SK-N-SH (cell line): ENCODE data around the gene GVQW3. TPM values are rescaled to one million over a fixed set of nuclear protein-coding genes. Genes with fewer than 3 reads are reported as not detected.

Experiments used
- CTCF ChIA-PET: fragments of 300-600, 350-600 bp; formaldehyde crosslinking; extraction: SDS; loops from one replicate; lab custom pipeline; 2021; lab: Yijun Ruan, JAX
- POLR2A ChIA-PET: fragments of 350-600 bp; sonication (Branson Sonifier 250); formaldehyde crosslinking; extraction: SDS; loops from one replicate; lab custom pipeline; 2020; ENCODE audit warnings: antibody characterized with exemption, inconsistent platforms; lab: Yijun Ruan, JAX
- DNase-seq: peaks from one replicate; pipeline ENCODE4 v3.0.0; 2012
- H2AFZ ChIP-seq: fragments of 200-600 bp; sonication (generic); 2 replicates; pipeline ENCODE4 v1.8.1; 2016; ENCODE audit warnings: antibody characterized with exemption, mild to moderate bottlenecking, low read depth
- H3F3A ChIP-seq: fragments of 200-600 bp; sonication (generic); replicated peaks from 2 replicates; pipeline ENCODE3; 2016; ENCODE audit warnings: antibody characterized with exemption, mild to moderate bottlenecking; ENCODE audit not compliant: insufficient read depth
- H3K27ac ChIP-seq, 2 experiments: fragments of 200-500 bp in 1 of 2; fragments of 200-600 bp in 1 of 2; sonication (Bioruptor generic) in 1 of 2; sonication (generic), shearing (Covaris generic) in 1 of 2; 2 replicates each; pipeline versions ENCODE4 v1.5.1 to v1.6.1; 2014 to 2016; ENCODE audit warnings: low read depth in 2 of 2, inconsistent platforms in 1 of 2, low read length in 1 of 2, mild to moderate bottlenecking in 1 of 2, mixed read lengths in 1 of 2
- H3K27me3 ChIP-seq: fragments of 200-600 bp; sonication (generic), shearing (Covaris generic); 2 replicates; pipeline ENCODE4 v1.6.1; 2016; ENCODE audit warnings: mixed run types; ENCODE audit not compliant: insufficient read depth
- H3K36me3 ChIP-seq, 2 experiments: fragments of 200-500 bp in 1 of 2; fragments of 200-600 bp in 1 of 2; sonication (Bioruptor generic) in 1 of 2; sonication (generic) in 1 of 2; replicated peaks in 1 of 2; 2 replicates each; pipeline versions ENCODE3 to v1.5.1; 2014 to 2016; ENCODE audit warnings: low read length in 1 of 2, mild to moderate bottlenecking in 1 of 2; ENCODE audit not compliant: insufficient read depth in 2 of 2, control insufficient read depth in 1 of 2
- H3K4me1 ChIP-seq, 2 experiments: fragments of 200-500 bp in 1 of 2; fragments of 200-600 bp in 1 of 2; sonication (Bioruptor generic) in 1 of 2; sonication (generic), shearing (Covaris generic) in 1 of 2; 2 replicates each; pipeline versions ENCODE4 v1.5.1 to v1.6.1; 2014 to 2016; ENCODE audit warnings: low read depth in 1 of 2, low read length in 1 of 2, mixed run types in 1 of 2; ENCODE audit not compliant: insufficient read depth in 2 of 2, control insufficient read depth in 1 of 2
- H3K4me2 ChIP-seq: fragments of 200-600 bp; sonication (generic), shearing (Covaris generic); 2 replicates; pipeline ENCODE4 v1.6.1; 2017; ENCODE audit warnings: mixed run types
- H3K4me3 ChIP-seq, 2 experiments: fragments of 200-500 bp in 1 of 2; fragments of 200-600 bp in 1 of 2; sonication (Bioruptor generic) in 1 of 2; sonication (generic), shearing (Covaris generic) in 1 of 2; 2 replicates each; pipeline versions ENCODE4 v1.5.1 to v1.8.1; 2014 to 2016; ENCODE audit warnings: low read depth in 2 of 2, inconsistent platforms in 1 of 2, low read length in 1 of 2, mild to moderate bottlenecking in 1 of 2, mixed read lengths in 1 of 2, moderate library complexity in 1 of 2
- H3K79me2 ChIP-seq: fragments of 200-600 bp; sonication (generic); 2 replicates; pipeline ENCODE4 v1.8.1; 2017; ENCODE audit warnings: mild to moderate bottlenecking; ENCODE audit not compliant: insufficient read depth
- H3K9ac ChIP-seq: fragments of 200-600 bp; sonication (generic); 2 replicates; pipeline ENCODE4 v1.6.1; 2017; ENCODE audit warnings: mixed run types
- H3K9me2 ChIP-seq: fragments of 200-600 bp; sonication (generic); 2 replicates; pipeline ENCODE4 v1.6.1; 2017; ENCODE audit warnings: mixed run types
- H3K9me3 ChIP-seq: fragments of 200-600 bp; sonication (generic); 2 replicates; pipeline ENCODE4 v1.6.1; 2017; ENCODE audit warnings: mixed run types, mild to moderate bottlenecking, moderate library complexity
- H4K20me1 ChIP-seq: fragments of 200-600 bp; sonication (generic); 2 replicates; pipeline ENCODE4 v1.6.1; 2017; ENCODE audit warnings: mild to moderate bottlenecking, mixed run types; ENCODE audit not compliant: insufficient read depth
- CHD2 ChIP-seq: fragments of 150-350 bp; IDR thresholded peaks from 2 replicates; pipeline ENCODE4 v1.6.1; 2018; ENCODE audit warnings: low read length; ENCODE audit not compliant: partially characterized antibody
- FOSL2 ChIP-seq: IDR thresholded peaks from 2 replicates; pipeline ENCODE4 v1.4.0; 2012; ENCODE audit warnings: low read depth, mild to moderate bottlenecking, moderate library complexity, borderline replicate concordance
- FOXJ3 ChIP-seq: sonication (generic); formaldehyde crosslinking; IDR thresholded peaks from 2 replicates; pipeline ENCODE4 v1.5.1; 2020; ENCODE audit warnings: mild to moderate bottlenecking, missing genetic modification reagents
- FOXM1 ChIP-seq: IDR thresholded peaks from 2 replicates; pipeline ENCODE4 v1.4.0; 2012; ENCODE audit warnings: low read depth, mild to moderate bottlenecking
- GABPA ChIP-seq: IDR thresholded peaks from 2 replicates; pipeline ENCODE4 v1.4.0; 2012; ENCODE audit warnings: low read depth, mild to moderate bottlenecking
- JUND ChIP-seq: IDR thresholded peaks from 2 replicates; pipeline ENCODE4 v1.4.0; 2012
- MEF2A ChIP-seq: IDR thresholded peaks from 2 replicates; pipeline ENCODE4 v1.4.0; 2012; ENCODE audit warnings: low read depth, borderline replicate concordance
- MXI1 ChIP-seq: IDR thresholded peaks from 2 replicates; pipeline ENCODE4 v1.6.1; 2012; ENCODE audit warnings: mild to moderate bottlenecking, low read depth, low read length, improper control_type of control experiment
- NFIC ChIP-seq: IDR thresholded peaks from 2 replicates; pipeline ENCODE4 v1.4.0; 2012; ENCODE audit warnings: borderline replicate concordance
- RAD21 ChIP-seq: IDR thresholded peaks from 2 replicates; pipeline ENCODE4 v1.6.1; 2012; ENCODE audit warnings: mild to moderate bottlenecking, low read length
- RCOR1 ChIP-seq: fragments of 150-350 bp; IDR thresholded peaks from 2 replicates; pipeline ENCODE4 v1.6.1; 2017; ENCODE audit warnings: antibody characterized with exemption, low read length
- RFX5 ChIP-seq: IDR thresholded peaks from 2 replicates; pipeline ENCODE4 v1.6.1; 2012; ENCODE audit warnings: mild to moderate bottlenecking, improper control_type of control experiment, low read length
- RXRA ChIP-seq: IDR thresholded peaks from 2 replicates; pipeline ENCODE4 v1.4.0; 2012; ENCODE audit warnings: low read depth, mild to moderate bottlenecking, borderline replicate concordance
- SMC3 ChIP-seq: IDR thresholded peaks from 2 replicates; pipeline ENCODE4 v1.6.1; 2012; ENCODE audit warnings: low read depth, low read length, improper control_type of control experiment
- WGBS: methylation state at CpG from one replicate; pipeline ENCODE4 v1.1.6; 2017; ENCODE audit warnings: low lambda C conversion rate; 5-methylcytosine and 5-hydroxymethylcytosine counted together
- polyA plus RNA-seq, 3 experiments: library from polyadenylated mRNA; depleted of rRNA; stranded (reverse); fragments of >200 nt; gene quantifications; 2 replicates each; pipeline ENCODE4 v1.2.3, GENCODE V29; 2012
- TF ChIP-seq, protein P1 (sequence below): IDR thresholded peaks from 2 replicates; pipeline ENCODE4; 2012
- TF ChIP-seq, protein P2 (sequence below): IDR thresholded peaks from 2 replicates; pipeline ENCODE4 v1.4.0; 2012; ENCODE audit warnings: low read depth, borderline replicate concordance
- TF ChIP-seq, protein P3 (sequence below): IDR thresholded peaks from 2 replicates; pipeline ENCODE4 v1.6.1; 2012; ENCODE audit warnings: mild to moderate bottlenecking, low read depth, low read length, moderate library complexity
- TF ChIP-seq, protein P4 (sequence below): fragments of 150-350 bp; IDR thresholded peaks from 2 replicates; pipeline ENCODE4 v1.6.1; 2016; ENCODE audit warnings: mild to moderate bottlenecking, low read depth, low read length
- TF ChIP-seq, protein P5 (sequence below): IDR thresholded peaks from 2 replicates; pipeline ENCODE4 v1.4.0; 2012; ENCODE audit warnings: low read depth, borderline replicate concordance
- TF ChIP-seq, protein P6 (sequence below): fragments of 200-600 bp; sonication (generic); IDR thresholded peaks from 2 replicates; pipeline ENCODE4 v1.6.1; 2017; ENCODE audit warnings: antibody characterized with exemption, mild to moderate bottlenecking, moderate library complexity

GVQW3 gene
- polyA plus RNA-seq, 1 of the 3 experiments (the other 2 are of a cell fraction): 2.3 TPM

DNA sequence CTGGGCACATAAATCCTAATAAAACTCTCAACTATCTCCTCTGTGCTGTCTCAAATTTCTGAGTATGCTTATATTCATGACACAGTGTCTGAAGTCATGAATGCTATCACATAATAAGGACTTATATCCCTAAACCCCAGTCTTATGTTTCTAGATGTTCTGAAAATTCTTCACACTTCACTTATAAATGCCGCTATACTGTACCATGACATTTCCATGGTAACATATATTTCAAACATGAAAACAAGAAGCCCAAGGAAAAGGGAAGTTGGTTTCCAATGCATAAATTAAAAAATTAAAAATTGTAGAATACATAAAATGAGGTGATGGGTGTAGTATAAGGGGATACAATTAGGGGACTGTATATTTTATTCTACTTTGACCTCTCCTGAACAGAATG lies 11.7 kb downstream of the GVQW3 start:
- H3K9ac ChIP-seq: no peak overlapping the region
- CTCF ChIA-PET: no interaction called here
- H3K9me2 ChIP-seq: no peaks in the 10 kb centered on the region
- no peaks in the 10 kb centered on the region for H3F3A ChIP-seq
- H3K4me3 ChIP-seq: no peak overlapping the region
- DNase-seq: no peak
- no peaks in the 10 kb centered on the region for H3K36me3 ChIP-seq
- no peak for TF ChIP-seq RCOR1
- TF ChIP-seq MXI1: no peak
- no peak for TF ChIP-seq RXRA
- no peak for TF ChIP-seq NFIC
- TF ChIP-seq, protein P1, sequence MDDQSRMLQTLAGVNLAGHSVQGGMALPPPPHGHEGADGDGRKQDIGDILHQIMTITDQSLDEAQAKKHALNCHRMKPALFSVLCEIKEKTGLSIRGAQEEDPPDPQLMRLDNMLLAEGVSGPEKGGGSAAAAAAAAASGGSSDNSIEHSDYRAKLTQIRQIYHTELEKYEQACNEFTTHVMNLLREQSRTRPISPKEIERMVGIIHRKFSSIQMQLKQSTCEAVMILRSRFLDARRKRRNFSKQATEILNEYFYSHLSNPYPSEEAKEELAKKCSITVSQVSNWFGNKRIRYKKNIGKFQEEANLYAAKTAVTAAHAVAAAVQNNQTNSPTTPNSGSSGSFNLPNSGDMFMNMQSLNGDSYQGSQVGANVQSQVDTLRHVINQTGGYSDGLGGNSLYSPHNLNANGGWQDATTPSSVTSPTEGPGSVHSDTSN: no peak
- TF ChIP-seq, protein P2, sequence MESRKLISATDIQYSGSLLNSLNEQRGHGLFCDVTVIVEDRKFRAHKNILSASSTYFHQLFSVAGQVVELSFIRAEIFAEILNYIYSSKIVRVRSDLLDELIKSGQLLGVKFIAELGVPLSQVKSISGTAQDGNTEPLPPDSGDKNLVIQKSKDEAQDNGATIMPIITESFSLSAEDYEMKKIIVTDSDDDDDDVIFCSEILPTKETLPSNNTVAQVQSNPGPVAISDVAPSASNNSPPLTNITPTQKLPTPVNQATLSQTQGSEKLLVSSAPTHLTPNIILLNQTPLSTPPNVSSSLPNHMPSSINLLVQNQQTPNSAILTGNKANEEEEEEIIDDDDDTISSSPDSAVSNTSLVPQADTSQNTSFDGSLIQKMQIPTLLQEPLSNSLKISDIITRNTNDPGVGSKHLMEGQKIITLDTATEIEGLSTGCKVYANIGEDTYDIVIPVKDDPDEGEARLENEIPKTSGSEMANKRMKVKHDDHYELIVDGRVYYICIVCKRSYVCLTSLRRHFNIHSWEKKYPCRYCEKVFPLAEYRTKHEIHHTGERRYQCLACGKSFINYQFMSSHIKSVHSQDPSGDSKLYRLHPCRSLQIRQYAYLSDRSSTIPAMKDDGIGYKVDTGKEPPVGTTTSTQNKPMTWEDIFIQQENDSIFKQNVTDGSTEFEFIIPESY: no peak
- TF ChIP-seq, protein P3, sequence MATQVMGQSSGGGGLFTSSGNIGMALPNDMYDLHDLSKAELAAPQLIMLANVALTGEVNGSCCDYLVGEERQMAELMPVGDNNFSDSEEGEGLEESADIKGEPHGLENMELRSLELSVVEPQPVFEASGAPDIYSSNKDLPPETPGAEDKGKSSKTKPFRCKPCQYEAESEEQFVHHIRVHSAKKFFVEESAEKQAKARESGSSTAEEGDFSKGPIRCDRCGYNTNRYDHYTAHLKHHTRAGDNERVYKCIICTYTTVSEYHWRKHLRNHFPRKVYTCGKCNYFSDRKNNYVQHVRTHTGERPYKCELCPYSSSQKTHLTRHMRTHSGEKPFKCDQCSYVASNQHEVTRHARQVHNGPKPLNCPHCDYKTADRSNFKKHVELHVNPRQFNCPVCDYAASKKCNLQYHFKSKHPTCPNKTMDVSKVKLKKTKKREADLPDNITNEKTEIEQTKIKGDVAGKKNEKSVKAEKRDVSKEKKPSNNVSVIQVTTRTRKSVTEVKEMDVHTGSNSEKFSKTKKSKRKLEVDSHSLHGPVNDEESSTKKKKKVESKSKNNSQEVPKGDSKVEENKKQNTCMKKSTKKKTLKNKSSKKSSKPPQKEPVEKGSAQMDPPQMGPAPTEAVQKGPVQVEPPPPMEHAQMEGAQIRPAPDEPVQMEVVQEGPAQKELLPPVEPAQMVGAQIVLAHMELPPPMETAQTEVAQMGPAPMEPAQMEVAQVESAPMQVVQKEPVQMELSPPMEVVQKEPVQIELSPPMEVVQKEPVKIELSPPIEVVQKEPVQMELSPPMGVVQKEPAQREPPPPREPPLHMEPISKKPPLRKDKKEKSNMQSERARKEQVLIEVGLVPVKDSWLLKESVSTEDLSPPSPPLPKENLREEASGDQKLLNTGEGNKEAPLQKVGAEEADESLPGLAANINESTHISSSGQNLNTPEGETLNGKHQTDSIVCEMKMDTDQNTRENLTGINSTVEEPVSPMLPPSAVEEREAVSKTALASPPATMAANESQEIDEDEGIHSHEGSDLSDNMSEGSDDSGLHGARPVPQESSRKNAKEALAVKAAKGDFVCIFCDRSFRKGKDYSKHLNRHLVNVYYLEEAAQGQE: no peak
- TF ChIP-seq, protein P4, sequence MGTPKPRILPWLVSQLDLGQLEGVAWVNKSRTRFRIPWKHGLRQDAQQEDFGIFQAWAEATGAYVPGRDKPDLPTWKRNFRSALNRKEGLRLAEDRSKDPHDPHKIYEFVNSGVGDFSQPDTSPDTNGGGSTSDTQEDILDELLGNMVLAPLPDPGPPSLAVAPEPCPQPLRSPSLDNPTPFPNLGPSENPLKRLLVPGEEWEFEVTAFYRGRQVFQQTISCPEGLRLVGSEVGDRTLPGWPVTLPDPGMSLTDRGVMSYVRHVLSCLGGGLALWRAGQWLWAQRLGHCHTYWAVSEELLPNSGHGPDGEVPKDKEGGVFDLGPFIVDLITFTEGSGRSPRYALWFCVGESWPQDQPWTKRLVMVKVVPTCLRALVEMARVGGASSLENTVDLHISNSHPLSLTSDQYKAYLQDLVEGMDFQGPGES: no peak
- TF ChIP-seq JUND: no peak
- no peak for TF ChIP-seq RAD21
- TF ChIP-seq, protein P5, sequence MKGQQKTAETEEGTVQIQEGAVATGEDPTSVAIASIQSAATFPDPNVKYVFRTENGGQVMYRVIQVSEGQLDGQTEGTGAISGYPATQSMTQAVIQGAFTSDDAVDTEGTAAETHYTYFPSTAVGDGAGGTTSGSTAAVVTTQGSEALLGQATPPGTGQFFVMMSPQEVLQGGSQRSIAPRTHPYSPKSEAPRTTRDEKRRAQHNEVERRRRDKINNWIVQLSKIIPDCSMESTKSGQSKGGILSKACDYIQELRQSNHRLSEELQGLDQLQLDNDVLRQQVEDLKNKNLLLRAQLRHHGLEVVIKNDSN: no peak
- no peak for TF ChIP-seq FOSL2
- no peak for TF ChIP-seq RFX5
- TF ChIP-seq FOXJ3: no peak
- TF ChIP-seq MEF2A: no peak
- no peak for TF ChIP-seq GABPA
- no peak for TF ChIP-seq FOXM1
- no peak for TF ChIP-seq CHD2
- no peak for TF ChIP-seq SMC3
- TF ChIP-seq, protein P6, sequence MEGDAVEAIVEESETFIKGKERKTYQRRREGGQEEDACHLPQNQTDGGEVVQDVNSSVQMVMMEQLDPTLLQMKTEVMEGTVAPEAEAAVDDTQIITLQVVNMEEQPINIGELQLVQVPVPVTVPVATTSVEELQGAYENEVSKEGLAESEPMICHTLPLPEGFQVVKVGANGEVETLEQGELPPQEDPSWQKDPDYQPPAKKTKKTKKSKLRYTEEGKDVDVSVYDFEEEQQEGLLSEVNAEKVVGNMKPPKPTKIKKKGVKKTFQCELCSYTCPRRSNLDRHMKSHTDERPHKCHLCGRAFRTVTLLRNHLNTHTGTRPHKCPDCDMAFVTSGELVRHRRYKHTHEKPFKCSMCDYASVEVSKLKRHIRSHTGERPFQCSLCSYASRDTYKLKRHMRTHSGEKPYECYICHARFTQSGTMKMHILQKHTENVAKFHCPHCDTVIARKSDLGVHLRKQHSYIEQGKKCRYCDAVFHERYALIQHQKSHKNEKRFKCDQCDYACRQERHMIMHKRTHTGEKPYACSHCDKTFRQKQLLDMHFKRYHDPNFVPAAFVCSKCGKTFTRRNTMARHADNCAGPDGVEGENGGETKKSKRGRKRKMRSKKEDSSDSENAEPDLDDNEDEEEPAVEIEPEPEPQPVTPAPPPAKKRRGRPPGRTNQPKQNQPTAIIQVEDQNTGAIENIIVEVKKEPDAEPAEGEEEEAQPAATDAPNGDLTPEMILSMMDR: no peak
- H3K27ac ChIP-seq: no peak overlapping the region
- POLR2A ChIA-PET: no interaction called here
- H3K9me3 ChIP-seq: no peaks in the 10 kb centered on the region
- H4K20me1 ChIP-seq: no peaks in the 10 kb centered on the region
- 93% methylated on average over 1 of the region's 1 CpG for WGBS
- no peak overlapping the region for H3K4me2 ChIP-seq
- no peak overlapping the region for H2AFZ ChIP-seq
- H3K4me1 ChIP-seq: peaks cover 0 to 10% of the 10 kb centered on the region in 2 experiments; a peak in 2 of 4 replicates
- H3K27me3 ChIP-seq: no peaks in the 10 kb centered on the region
- H3K79me2 ChIP-seq: no peaks in the 10 kb centered on the region
